ENCODE results near the gene PARK7. TPM values are rescaled to one million over a fixed set of nuclear protein-coding genes. Genes with fewer than 3 reads are reported as not detected.
A peak's percentile ranks its signal among the peaks of the same experiment; 100 is the strongest.

PARK7 gene
- total RNA-seq, 1 donor from 2014 or later, result 187 TPM

DNA sequence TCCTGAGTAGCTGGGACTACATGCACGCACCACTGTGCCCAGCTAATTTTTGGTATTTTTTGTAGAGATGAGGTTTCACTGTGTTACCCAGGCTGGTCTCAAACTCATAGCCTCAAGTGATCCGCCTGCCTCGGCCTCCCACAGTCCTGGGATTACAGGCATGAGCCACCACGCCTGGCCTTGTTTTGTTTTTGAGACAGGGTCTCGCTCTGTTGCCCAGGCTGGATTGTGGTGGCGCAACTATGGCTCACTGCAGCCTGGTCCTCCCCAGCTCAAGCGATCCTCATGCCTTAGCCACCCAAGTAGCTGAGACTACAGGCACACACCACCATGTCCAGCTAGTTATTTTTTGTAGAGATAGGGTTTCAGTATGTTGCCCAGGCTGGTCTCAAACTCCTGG lies 26.0 kb downstream of the PARK7 start:
- TF ChIP-seq CTCF (IDR thresholded peaks at IDR 0.05), result no peak
- DNase-seq (no peak), ATAC-seq (no peak)
- H3K27me3 ChIP-seq (ENCODE audit: low read depth), result no peaks in the 10 kb centered on the region
- no peaks in the 10 kb centered on the region for H3K9me3 ChIP-seq
- intact Hi-C loops (cut with DNase I), result no loop called here
- H3K27ac ChIP-seq, result no peak overlapping the region
- H3K36me3 ChIP-seq, result peaks cover 43% of the 10 kb centered on the region
- no peak overlapping the region for H3K4me3 ChIP-seq
- H3K4me1 ChIP-seq, result peaks cover 3% of the 10 kb centered on the region

GRCh38 chr1:7988576-7988975 lies 27.1 kb downstream of the PARK7 start:
- DNase-seq, result no peak
- H3K27ac ChIP-seq, result no peak overlapping the region
- intact Hi-C loops (cut with DNase I), result no loop called here
- no peak for TF ChIP-seq CTCF (IDR thresholded peaks at IDR 0.05)
- H3K36me3 ChIP-seq, result peaks cover 34% of the 10 kb centered on the region
- ATAC-seq, result peak in 1 of 2 donors; percentile 29
- no peaks in the 10 kb centered on the region for H3K4me1 ChIP-seq
- H3K9me3 ChIP-seq, result no peaks in the 10 kb centered on the region
- no peak overlapping the region for H3K4me3 ChIP-seq
- no peaks in the 10 kb centered on the region for H3K27me3 ChIP-seq (ENCODE audit: low read depth)

DNA sequence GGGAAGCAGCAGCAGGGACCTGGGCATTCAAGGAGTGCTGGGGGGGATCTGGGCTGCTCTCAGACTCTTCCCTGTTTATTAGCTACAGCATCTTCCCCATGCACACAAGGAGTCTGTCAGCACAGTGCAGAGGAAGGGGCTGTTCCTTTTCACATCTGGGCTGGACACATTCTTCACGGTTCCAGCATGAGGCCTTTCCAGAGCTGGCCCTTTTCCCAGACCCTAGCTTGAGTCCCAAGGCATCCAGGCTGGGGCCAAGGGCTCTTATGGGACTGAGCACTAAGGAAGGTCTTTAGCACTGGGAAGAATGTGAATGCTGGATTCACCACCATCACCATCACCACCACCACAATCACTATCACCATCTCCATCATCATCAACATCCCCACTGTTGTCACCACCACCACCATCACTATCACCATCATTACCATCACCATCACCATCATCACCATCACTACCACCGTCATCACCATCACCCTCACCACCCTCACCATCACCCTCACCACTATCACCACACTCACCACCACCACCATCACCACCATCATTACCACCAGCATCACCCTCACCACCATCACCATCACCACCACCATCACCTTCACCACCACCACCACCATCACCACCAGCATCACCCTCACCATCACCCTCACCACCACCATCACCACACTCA lies 28.4 kb downstream of the PARK7 start:
- peaks cover 21% of the 10 kb centered on the region for H3K36me3 ChIP-seq
- no peaks in the 10 kb centered on the region for H3K9me3 ChIP-seq
- no peak for TF ChIP-seq CTCF (IDR thresholded peaks at IDR 0.05)
- intact Hi-C loops (cut with DNase I), result no loop called here
- no peaks in the 10 kb centered on the region for H3K27me3 ChIP-seq (ENCODE audit: low read depth)
- DNase-seq (no peak), ATAC-seq (no peak)
- H3K27ac ChIP-seq, result no peak overlapping the region
- H3K4me3 ChIP-seq, result no peak overlapping the region
- no peaks in the 10 kb centered on the region for H3K4me1 ChIP-seq

DNA sequence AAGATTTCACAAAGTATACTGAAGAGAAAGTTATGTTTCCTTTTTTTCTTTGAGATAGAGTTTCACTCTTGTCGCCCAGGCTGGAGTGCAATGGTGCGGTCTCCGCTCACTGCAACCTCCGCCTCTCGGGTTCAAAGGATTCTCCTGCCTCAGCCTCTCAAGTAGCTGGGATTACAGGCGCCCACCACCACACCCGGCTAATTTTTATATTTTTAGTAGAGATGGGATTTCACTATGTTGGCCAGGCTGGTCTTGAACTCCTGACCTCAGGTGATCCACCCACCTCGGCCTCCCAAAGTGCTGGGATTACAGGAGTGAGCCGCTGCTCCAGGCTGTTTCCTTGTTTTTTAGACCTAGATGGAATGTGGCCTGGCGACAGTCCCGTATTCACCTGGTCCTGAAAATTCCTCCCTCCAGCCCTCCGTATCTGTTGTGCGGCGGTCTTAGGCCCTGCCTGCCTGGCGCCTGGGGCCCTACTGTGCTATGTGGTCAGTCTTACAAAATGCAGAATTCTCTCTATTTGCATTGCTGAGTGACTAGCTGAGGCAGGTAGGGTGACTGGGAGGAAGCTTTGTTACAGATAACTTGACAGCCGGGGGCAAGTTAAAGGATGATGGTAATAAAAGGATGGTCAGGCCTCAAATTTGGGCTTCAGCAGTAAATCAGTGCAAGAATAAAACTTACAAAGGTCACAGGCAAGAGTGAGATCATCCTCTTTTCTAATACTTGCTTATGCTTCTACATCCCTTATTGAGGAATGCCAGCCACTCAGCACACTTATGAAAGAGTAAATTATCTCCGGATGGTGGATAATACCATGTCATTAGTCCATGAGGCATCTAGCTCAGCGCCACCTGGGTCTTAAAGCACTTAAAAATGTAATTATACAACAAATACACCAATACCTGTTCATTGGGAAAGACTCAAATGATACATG lies 30.3 kb downstream of the PARK7 start:
- peak in 1 of 2 donors; percentile 20 for ATAC-seq
- H3K4me1 ChIP-seq, result no peaks in the 10 kb centered on the region
- no peaks in the 10 kb centered on the region for H3K27me3 ChIP-seq (ENCODE audit: low read depth)
- intact Hi-C loops (cut with DNase I), result no loop called here
- no peak overlapping the region for H3K27ac ChIP-seq
- no peak for DNase-seq
- H3K9me3 ChIP-seq, result no peaks in the 10 kb centered on the region
- peaks cover 2% of the 10 kb centered on the region for H3K36me3 ChIP-seq
- no peak overlapping the region for H3K4me3 ChIP-seq
- no peak for TF ChIP-seq CTCF (IDR thresholded peaks at IDR 0.05)

DNA sequence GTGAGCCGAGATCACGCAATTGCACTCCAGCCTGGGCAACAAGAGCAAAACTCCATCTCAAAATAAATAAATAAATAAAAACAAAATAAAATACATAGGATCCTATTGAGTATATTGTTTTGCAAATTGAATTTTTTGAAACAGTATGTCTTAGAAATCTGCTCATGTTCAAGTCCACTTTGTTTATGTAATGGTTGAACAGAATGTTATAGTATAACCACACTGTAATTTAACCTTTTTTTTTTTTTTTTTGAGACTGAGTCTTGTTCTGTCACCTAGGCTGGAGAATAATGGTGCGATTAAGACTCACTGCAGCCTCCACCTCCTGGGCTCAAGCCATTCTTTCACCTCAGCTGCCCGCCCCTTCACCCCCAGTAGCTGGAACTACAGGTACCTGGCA lies 31.4 kb downstream of the PARK7 start:
- intact Hi-C loops (cut with DNase I), result no loop called here
- TF ChIP-seq CTCF (IDR thresholded peaks at IDR 0.05), result no peak
- ATAC-seq, result no peak

More for the DNA sequence above, 31.4 kb downstream of the PARK7 start:
- no peak overlapping the region for H3K4me3 ChIP-seq
- DNase-seq, result no peak
- no peaks in the 10 kb centered on the region for H3K4me1 ChIP-seq
- H3K36me3 ChIP-seq, result no peaks in the 10 kb centered on the region
- H3K9me3 ChIP-seq, result no peaks in the 10 kb centered on the region
- no peaks in the 10 kb centered on the region for H3K27me3 ChIP-seq (ENCODE audit: low read depth)
- H3K27ac ChIP-seq, result no peak overlapping the region

Data from lower lobe of right lung (tissue), 2 donors.